AG10803 (cell line): ENCODE measurements around the gene ZNF346.

Experiments
- DNase-seq: peaks from one replicate; pipeline ENCODE4 v3.0.0; 2010; ENCODE audit warnings: low read depth
- H3K4me3 ChIP-seq: 2 replicates; pipeline ENCODE4 v1.5.1; 2011; ENCODE audit warnings: mild to moderate bottlenecking, low read length, control low read depth
- CTCF ChIP-seq: conservative IDR thresholded peaks from 2 replicates; pipeline ENCODE4 v1.5.1; 2011; ENCODE audit warnings: mild to moderate bottlenecking, low read length, control low read depth, inconsistent platforms

Gene ZNF346

GRCh38 chr5:177004961-177005360, 17.5 kb upstream of the ZNF346 start:
- no peak for TF ChIP-seq CTCF
- DNase-seq = no peak
- peak overlapping the region; percentile 86 for H3K4me3 ChIP-seq

GRCh38 chr5:177005619-177006264, 16.8 kb upstream of the ZNF346 start:
- peak overlapping the region; percentile 86 for H3K4me3 ChIP-seq
- peak; percentile 57 for TF ChIP-seq CTCF
- DNase-seq = peak; percentile 70

- DNase-seq = peak; percentile 89
- no peak for TF ChIP-seq CTCF
- H3K4me3 ChIP-seq = peak within 1 kb of the TSS; percentile 86
Measured at GRCh38 chr5:177006265-177006972, 16.1 kb upstream of the ZNF346 start, which contains the start of gene UIMC1. UIMC1 (minus strand) TSS chr5:177006779; CDS start chr5:176982615, 24,164 bp downstream.

GRCh38 chr5:177008716-177009115, 13.8 kb upstream of the ZNF346 start:
- TF ChIP-seq CTCF = no peak
- no peak for DNase-seq
- H3K4me3 ChIP-seq = no peak overlapping the region

GRCh38 chr5:177010153-177010552, 12.3 kb upstream of the ZNF346 start:
- no peak overlapping the region for H3K4me3 ChIP-seq
- TF ChIP-seq CTCF = no peak
- DNase-seq = no peak

GRCh38 chr5:177015156-177015555, 7.3 kb upstream of the ZNF346 start:
- no peak overlapping the region for H3K4me3 ChIP-seq
- no peak for DNase-seq
- no peak for TF ChIP-seq CTCF

- DNase-seq = no peak
- TF ChIP-seq CTCF = no peak
- H3K4me3 ChIP-seq = no peak overlapping the region
Measured at GRCh38 chr5:177018341-177018740, 4.2 kb upstream of the ZNF346 start.
